H1 (cell line): Measurements from ENCODE around the gene COLEC12. TPM values are rescaled to one million over a fixed set of nuclear protein-coding genes. Genes with fewer than 3 reads are reported as not detected.

ENCODE experiments used
- CTCF ChIA-PET: fragments of 300-600 bp; sonication (Branson Sonifier 250); formaldehyde crosslinking; loops from one replicate; lab custom pipeline; 2021; ENCODE audit not compliant: partially characterized antibody; lab: Charles Lee
- POLR2A ChIA-PET: fragments of 300-600 bp; sonication (Branson Sonifier 250); formaldehyde crosslinking; loops from one replicate; lab custom pipeline; 2021; ENCODE audit warnings: inconsistent platforms; ENCODE audit not compliant: partially characterized antibody; lab: Charles Lee
- DNase-seq, 2 experiments: peaks; one replicate each; pipeline versions ENCODE4 v3.0.0 to v3.0.0-alpha.2; 2010 to 2022; ENCODE audit warnings: low spot score in 2 of 2, low read depth in 1 of 2, mixed read lengths in 1 of 2
- FAIRE-seq: peaks from 2 replicates; lab custom pipeline; 2011; peaks lifted over from hg19 to GRCh38; lab: Jason Lieb, UNC
- H2AFZ ChIP-seq: 2 replicates; pipeline ENCODE4 v1.8.1; 2012; ENCODE audit warnings: low read length, inconsistent platforms
- H2AK5ac ChIP-seq: 2 replicates; pipeline ENCODE4 v1.6.1; 2013; ENCODE audit warnings: low read depth, low read length
- H2BK120ac ChIP-seq: replicated peaks from 2 replicates; pipeline ENCODE3; 2013; ENCODE audit warnings: low read depth, low read length, inconsistent platforms
- H2BK12ac ChIP-seq: 2 replicates; pipeline ENCODE4 v1.6.1; 2013; ENCODE audit warnings: low read depth, low read length
- H2BK15ac ChIP-seq: 2 replicates; pipeline ENCODE4 v1.6.1; 2013; ENCODE audit warnings: low read length
- H2BK20ac ChIP-seq: 2 replicates; pipeline ENCODE4 v1.6.1; 2013; ENCODE audit warnings: low read length
- H2BK5ac ChIP-seq: 2 replicates; pipeline ENCODE4 v1.6.1; 2013; ENCODE audit warnings: low read depth, low read length
- H3K14ac ChIP-seq: 2 replicates; pipeline ENCODE4 v1.6.1; 2013; ENCODE audit warnings: inconsistent platforms; ENCODE audit not compliant: insufficient read length
- H3K18ac ChIP-seq: 2 replicates; pipeline ENCODE4 v1.6.1; 2013; ENCODE audit warnings: low read length; ENCODE audit errors: extremely low read depth
- H3K23ac ChIP-seq: 2 replicates; pipeline ENCODE4 v1.6.1; 2013; ENCODE audit warnings: inconsistent platforms; ENCODE audit not compliant: insufficient read length
- H3K23me2 ChIP-seq: 2 replicates; pipeline ENCODE4 v1.6.1; 2013; ENCODE audit warnings: low read depth, low read length
- H3K27ac ChIP-seq: 2 replicates; pipeline ENCODE4 v1.6.1; 2011; ENCODE audit warnings: low read depth, low read length, inconsistent platforms
- H3K27me3 ChIP-seq, 4 experiments: replicated peaks in 1 of 4; 1 replicate in 1 of 4; 2 replicates in 3 of 4; pipeline versions ENCODE4 v1.6.1 to v1.8.1; 2011 to 2013; ENCODE audit warnings: low read length in 3 of 4, mild to moderate bottlenecking in 3 of 4, inconsistent platforms in 2 of 4, mixed read lengths in 2 of 4, moderate library complexity in 1 of 4; ENCODE audit not compliant: control insufficient read depth in 3 of 4, insufficient read depth in 3 of 4; ENCODE audit errors: extremely low read depth in 1 of 4
- H3K36me3 ChIP-seq, 4 experiments: 2 replicates each; pipeline versions ENCODE4 v1.6.1 to v1.8.1; 2011 to 2013; ENCODE audit warnings: mild to moderate bottlenecking in 4 of 4, low read length in 3 of 4, moderate library complexity in 2 of 4, control low read depth in 1 of 4, inconsistent platforms in 1 of 4; ENCODE audit not compliant: insufficient read depth in 4 of 4, control insufficient read depth in 2 of 4
- H3K4ac ChIP-seq: replicated peaks from 2 replicates; pipeline ENCODE3; 2013; ENCODE audit warnings: low read length, low read depth, mixed read lengths, inconsistent platforms; ENCODE audit not compliant: insufficient read length
- H3K4me1 ChIP-seq, 4 experiments: replicated peaks in 1 of 4; 1 replicate in 1 of 4; 2 replicates in 3 of 4; pipeline versions ENCODE4 v1.6.1 to v1.8.1; 2011 to 2013; ENCODE audit warnings: low read length in 3 of 4, inconsistent platforms in 2 of 4, mixed read lengths in 1 of 4; ENCODE audit not compliant: insufficient read depth in 4 of 4, control insufficient read depth in 3 of 4
- H3K4me2 ChIP-seq, 2 experiments: 2 replicates each; pipeline versions ENCODE4 v1.6.1 to v1.8.1; 2011 to 2013; ENCODE audit warnings: low read depth in 2 of 2, low read length in 2 of 2, control low read depth in 1 of 2, inconsistent platforms in 1 of 2, mild to moderate bottlenecking in 1 of 2; ENCODE audit not compliant: insufficient read depth in 1 of 2
- H3K4me3 ChIP-seq, 4 experiments: fragments of 200-600, 300-600 bp in 1 of 4; sonication (generic), shearing (Covaris generic), sonication (Bioruptor Twin) in 1 of 4; 2 replicates each; pipeline versions ENCODE4 v1.5.1 to v1.8.1; 2011 to 2016; ENCODE audit warnings: low read length in 4 of 4, low read depth in 3 of 4, control low read depth in 2 of 4, inconsistent platforms in 2 of 4, mild to moderate bottlenecking in 2 of 4, mixed read lengths in 1 of 4, moderate library complexity in 1 of 4; ENCODE audit not compliant: insufficient read depth in 2 of 4; ENCODE audit errors: extremely low read depth in 1 of 4
- H3K56ac ChIP-seq: replicated peaks from 2 replicates; pipeline ENCODE3; 2013; ENCODE audit warnings: low read depth, mild to moderate bottlenecking, mixed read lengths, low read length, inconsistent platforms; ENCODE audit not compliant: insufficient read length
- H3K79me1 ChIP-seq: 2 replicates; pipeline ENCODE4 v1.6.1; 2013; ENCODE audit warnings: low read depth, low read length, control low read depth
- H3K79me2 ChIP-seq, 2 experiments: 2 replicates each; pipeline versions ENCODE4 v1.6.1 to v1.8.1; 2012 to 2013; ENCODE audit warnings: low read length in 2 of 2, mild to moderate bottlenecking in 2 of 2, inconsistent platforms in 1 of 2; ENCODE audit not compliant: insufficient read depth in 2 of 2, control insufficient read depth in 1 of 2
- H3K9ac ChIP-seq, 4 experiments: replicated peaks in 1 of 4; 1 replicate in 1 of 4; 2 replicates in 3 of 4; pipeline versions ENCODE4 v1.6.1 to v1.8.1; 2011 to 2013; ENCODE audit warnings: low read depth in 3 of 4, low read length in 3 of 4, control low read depth in 2 of 4, mild to moderate bottlenecking in 2 of 4, moderate library complexity in 2 of 4, inconsistent platforms in 1 of 4; ENCODE audit errors: extremely low read depth in 1 of 4
- H3K9me3 ChIP-seq, 2 experiments: 2 replicates each; pipeline versions ENCODE4 v1.6.1 to v1.8.1; 2012 to 2013; ENCODE audit warnings: mild to moderate bottlenecking in 2 of 2, moderate library complexity in 2 of 2, control low read depth in 1 of 2, inconsistent platforms in 1 of 2, low read depth in 1 of 2, low read length in 1 of 2, mixed read lengths in 1 of 2; ENCODE audit not compliant: insufficient read depth in 2 of 2
- H4K20me1 ChIP-seq, 2 experiments: replicated peaks in 1 of 2; 2 replicates each; pipeline versions ENCODE3 to v1.8.1; 2011 to 2013; ENCODE audit warnings: inconsistent platforms in 2 of 2, low read length in 2 of 2, mild to moderate bottlenecking in 1 of 2; ENCODE audit not compliant: insufficient read depth in 2 of 2, control insufficient read depth in 1 of 2
- H4K5ac ChIP-seq: 2 replicates; pipeline ENCODE4 v1.6.1; 2013; ENCODE audit warnings: low read length, low read depth, mixed read lengths, inconsistent platforms; ENCODE audit not compliant: insufficient read length
- H4K8ac ChIP-seq: 2 replicates; pipeline ENCODE4 v1.8.0; 2013; ENCODE audit warnings: mild to moderate bottlenecking, moderate library complexity, low read length, inconsistent platforms; ENCODE audit not compliant: insufficient read depth; ENCODE audit errors: extremely low read depth
- H4K91ac ChIP-seq: replicated peaks from 2 replicates; pipeline ENCODE3; 2013; ENCODE audit warnings: low read length, mixed read lengths, inconsistent platforms; ENCODE audit not compliant: insufficient read length
- CEBPB ChIP-seq: IDR thresholded peaks from 2 replicates; pipeline ENCODE4 v1.6.1; 2012; ENCODE audit warnings: low read depth, low read length
- CREB1 ChIP-seq: IDR thresholded peaks from 2 replicates; pipeline ENCODE4 v1.6.1; 2012; ENCODE audit warnings: inconsistent platforms
- KDM1A ChIP-seq: fragments of 200-600, 300-600 bp; sonication (generic); IDR thresholded peaks from 2 replicates; pipeline ENCODE4 v1.7.1; 2016; ENCODE audit warnings: mild to moderate bottlenecking, low read length, borderline replicate concordance
- RNF2 ChIP-seq: fragments of 200-900, 300-1000 bp; sonication (generic); IDR thresholded peaks from 2 replicates; pipeline ENCODE4 v1.7.1; 2016; ENCODE audit warnings: borderline replicate concordance, low read depth, mild to moderate bottlenecking, antibody characterized with exemption, low read length; ENCODE audit not compliant: poor library complexity, severe bottlenecking; ENCODE audit errors: missing control alignments
- WGBS, 2 experiments: shearing (Covaris generic) in 1 of 2; methylation state at CpG; one replicate each; pipeline versions ENCODE4 v1.1.6 to v1.1.7; 2013 to 2015; ENCODE audit warnings: low lambda C conversion rate in 2 of 2, mixed read lengths in 2 of 2, inconsistent platforms in 1 of 2, low coverage in 1 of 2, missing lambda C conversion rate in 1 of 2; ENCODE audit not compliant: insufficient replicate concordance in 2 of 2, insufficient coverage in 1 of 2, insufficient read length in 1 of 2; ENCODE audit errors: extremely low coverage in 1 of 2, missing lambda C conversion rate in 1 of 2; 5-methylcytosine and 5-hydroxymethylcytosine counted together
- polyA plus RNA-seq, 7 experiments: library from polyadenylated mRNA; depleted of rRNA in 3 of 7; stranded (reverse) in 5 of 7; unstranded in 2 of 7; fragments of >200 nt in 5 of 7; fragments of 200-250 nt in 2 of 7; gene quantifications; 1 replicate in 5 of 7; 2 replicates in 1 of 7; 4 replicates in 1 of 7; pipeline versions ENCODE4 v1.2.1 to v1.2.3, GENCODE V29; 2011 to 2013; ENCODE audit warnings: missing spikeins in 2 of 7, mixed read lengths in 2 of 7
- total RNA-seq: library from RNA; stranded (reverse); fragmentation: NEBNext Ultra II Directional; extraction: Animal tissue kit (Norgen Biotek cat#: 25700); gene quantifications from 2 replicates; pipeline ENCODE4 v1.2.1, GENCODE V29; 2021

Gene COLEC12
- total and polyA plus RNA-seq, 2 of the 8 experiments (the other 6 are each of a cell fraction or from before 2014, with no cell fraction given), result 0.44 to 2.3 TPM

DNA sequence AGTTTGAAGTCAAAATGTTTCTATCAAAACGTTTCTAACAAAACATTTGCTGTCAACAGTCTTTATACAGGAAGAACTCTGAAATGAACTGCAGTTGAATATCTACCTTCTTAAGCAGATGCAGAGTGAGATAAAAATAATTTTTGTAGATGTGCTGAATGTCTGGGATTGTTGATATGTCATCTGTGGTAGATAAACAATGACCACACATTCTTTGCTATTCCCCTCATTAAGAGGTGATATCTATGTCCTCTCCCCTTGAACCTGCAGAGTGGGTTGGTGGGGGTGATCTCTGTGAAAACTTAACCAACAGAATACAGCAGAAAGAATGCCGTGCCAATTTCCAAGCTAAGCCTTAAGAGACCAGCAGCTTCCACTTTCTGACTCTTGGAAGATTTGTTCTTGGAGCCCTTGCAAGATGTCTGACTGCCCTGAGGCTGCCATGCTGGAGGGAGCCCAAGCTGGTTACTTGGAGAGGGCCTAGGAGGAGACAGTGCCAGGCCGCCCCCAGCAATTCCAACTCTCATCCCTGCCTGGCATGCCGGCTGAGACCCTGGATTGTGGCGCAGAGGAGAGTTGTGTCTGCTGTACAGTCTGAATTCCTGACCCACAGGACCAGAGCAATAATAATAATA, 80.8 kb downstream of the COLEC12 start:
- Histone ChIP-seq H2AK5ac (no peak overlapping the region), H4K91ac (peak overlapping the region; percentile 6), H3K9ac (no peak overlapping the region), H3K79me2 (no peaks in the 10 kb centered on the region), H2BK12ac (no peak overlapping the region), H3K4me2 (no peak overlapping the region), H3K36me3 (no peaks in the 10 kb centered on the region), H3K23ac (no peak overlapping the region), H3K9me3 (no peaks in the 10 kb centered on the region), H3K23me2 (no peaks in the 10 kb centered on the region), H3K4me3 (no peak overlapping the region), H2BK120ac (no peak overlapping the region), H4K8ac (no peak overlapping the region), H2BK20ac (no peak overlapping the region), H3K79me1 (no peaks in the 10 kb centered on the region), H3K14ac (no peak overlapping the region), H2BK5ac (no peak overlapping the region), H3K27ac (no peak overlapping the region), H3K27me3 (no peaks in the 10 kb centered on the region), H2AFZ (no peak overlapping the region), H4K20me1 (no peaks in the 10 kb centered on the region), H4K5ac (no peak overlapping the region), H3K4me1 (peaks cover 0 to 3% (median 0%) of the 10 kb centered on the region in 4 experiments; a peak in 1 of 7 replicates), H3K4ac (no peak overlapping the region), H3K18ac (no peak overlapping the region), H3K56ac (no peak overlapping the region), H2BK15ac (no peak overlapping the region)
- ChIA-PET POLR2A (no interaction called here), CTCF (no interaction called here)
- DNase-seq, result no peak
- 93% methylated on average over 5 of the region's 5 CpGs; no CpG with 5 or more reads in 1 of the 2 experiments for WGBS, 2 experiments
- no peak for TF ChIP-seq CREB1
- TF ChIP-seq CEBPB, result no peak
- no peak for TF ChIP-seq RNF2
- TF ChIP-seq KDM1A, result no peak
- FAIRE-seq, result no peak
